HG03571 (cell line): ENCODE measurements around the gene ENPP6.

Source experiments
- ATAC-seq: cut with Tn5 transposase; IDR thresholded peaks from one replicate; pipeline ENCODE4 v1.9.1; 2021; ENCODE audit not compliant: unreplicated experiment

The ENPP6 gene

GRCh38 chr4:184110452-184111224 is 107.0 kb downstream of the ENPP6 start:
- ATAC-seq = no peak

GRCh38 chr4:184108006-184108501 is 109.6 kb downstream of the ENPP6 start:
- no peak for ATAC-seq

GRCh38 chr4:184104419-184105101 is 113.1 kb downstream of the ENPP6 start:
- ATAC-seq = no peak

GRCh38 chr4:184103527-184104264 is 114.0 kb downstream of the ENPP6 start:
- ATAC-seq = no peak

- no peak for ATAC-seq
Measured at GRCh38 chr4:184102927-184103326, 114.7 kb downstream of the ENPP6 start.

GRCh38 chr4:184102488-184102887 is 115.2 kb downstream of the ENPP6 start:
- ATAC-seq = no peak

GRCh38 chr4:184101711-184102110 is 116.0 kb downstream of the ENPP6 start:
- no peak for ATAC-seq

- no peak for ATAC-seq
Measured at GRCh38 chr4:184100297-184100885, 117.3 kb downstream of the ENPP6 start.

- no peak for ATAC-seq
Measured at GRCh38 chr4:184099535-184099966, 118.1 kb downstream of the ENPP6 start.

GRCh38 chr4:184099000-184099399 is 118.7 kb downstream of the ENPP6 start:
- ATAC-seq = no peak

GRCh38 chr4:184097815-184098214 is 119.9 kb downstream of the ENPP6 start:
- ATAC-seq = no peak

- ATAC-seq = no peak
Measured at GRCh38 chr4:184097241-184097605, 120.5 kb downstream of the ENPP6 start.

GRCh38 chr4:184096561-184097240 is 121.0 kb downstream of the ENPP6 start:
- ATAC-seq = no peak

GRCh38 chr4:184094532-184095159 is 123.0 kb downstream of the ENPP6 start:
- ATAC-seq = no peak

- ATAC-seq = no peak
Measured at GRCh38 chr4:184091986-184092385, 125.7 kb downstream of the ENPP6 start.

GRCh38 chr4:184090571-184090970 is 127.1 kb downstream of the ENPP6 start:
- no peak for ATAC-seq

- no peak for ATAC-seq
Measured at GRCh38 chr4:184080674-184081073, 137.0 kb downstream of the ENPP6 start.

- no peak for ATAC-seq
Measured at GRCh38 chr4:184074677-184075388, 142.8 kb downstream of the ENPP6 start.

- no peak for ATAC-seq
Measured at GRCh38 chr4:184067931-184068554, 149.6 kb downstream of the ENPP6 start.
